Measurements from ENCODE around the gene COCH. TPM values are rescaled to one million over a fixed set of nuclear protein-coding genes. Genes with fewer than 3 reads are reported as not detected.

The COCH gene
- 0.12 and 0.15 TPM in 2 replicates for total RNA-seq (ENCODE audit: low replicate concordance)

GRCh38 chr14:30874120-30874998, at the start of gene COCH:
TSS of gene COCH (plus strand) at chr14:30874559. CDS start at chr14:30874939, 380 bp downstream.

Other genes with a start within 250 kb of the COCH start
- gene AP4S1, start 151.1 kb downstream of the COCH start, total RNA-seq (ENCODE audit: low replicate concordance), result 1.2 and 2.3 TPM in 2 replicates
- gene STRN3, start 151.8 kb downstream of the COCH start, total RNA-seq (ENCODE audit: low replicate concordance), result 60.1 and 82.6 TPM in 2 replicates

Measured in smooth muscle cell of the coronary artery (primary cell).